GM19328 (cell line): ENCODE results near the gene CUL7.
"Not testable (repeated sequence)": the region's sequence is repeated elsewhere in the genome, so short reads cannot be mapped to it uniquely, and the experiment has no call there.

Experiments
- ATAC-seq: cut with Tn5 transposase; IDR thresholded peaks from one replicate; pipeline ENCODE4 v1.9.1; 2021; ENCODE audit warnings: mild to moderate bottlenecking, moderate library complexity; ENCODE audit not compliant: unreplicated experiment

Gene CUL7

GRCh38 chr6:43050981-43051380, 2.7 kb downstream of the CUL7 start:
- ATAC-seq: no peak

- ATAC-seq: no peak
Measured at GRCh38 chr6:43047998-43048397, 5.7 kb downstream of the CUL7 start.

- no peak for ATAC-seq
Measured at GRCh38 chr6:43045371-43045930, 8.2 kb downstream of the CUL7 start.

- ATAC-seq: no peak
Measured at GRCh38 chr6:43043310-43043709, 10.3 kb downstream of the CUL7 start.

- ATAC-seq: not testable (repeated sequence)
Measured at GRCh38 chr6:43041475-43041874, 12.2 kb downstream of the CUL7 start.

GRCh38 chr6:43040542-43041257, 13.0 kb downstream of the CUL7 start:
- ATAC-seq: no peak

GRCh38 chr6:43038727-43039126, 14.9 kb downstream of the CUL7 start:
- no peak for ATAC-seq

GRCh38 chr6:43037706-43038105, 15.9 kb downstream of the CUL7 start:
- ATAC-seq: no peak

GRCh38 chr6:43037197-43037596, 16.5 kb downstream of the CUL7 start:
- no peak for ATAC-seq

- no peak for ATAC-seq
Measured at GRCh38 chr6:43036712-43037111, 16.9 kb downstream of the CUL7 start.

GRCh38 chr6:43035495-43036194, 18.0 kb downstream of the CUL7 start:
- ATAC-seq: no peak

GRCh38 chr6:43034190-43034525, 19.5 kb downstream of the CUL7 start:
- no peak for ATAC-seq

- ATAC-seq: no peak
Measured at GRCh38 chr6:43033496-43034189, 20.0 kb downstream of the CUL7 start.

GRCh38 chr6:43032326-43032725, 21.3 kb downstream of the CUL7 start:
- no peak for ATAC-seq

- ATAC-seq: no peak
Measured at GRCh38 chr6:43029120-43029519, 24.5 kb downstream of the CUL7 start.

- ATAC-seq: no peak
Measured at GRCh38 chr6:43026365-43026764, 27.3 kb downstream of the CUL7 start.

GRCh38 chr6:43024436-43024835, 29.2 kb downstream of the CUL7 start:
- ATAC-seq: no peak

GRCh38 chr6:43021270-43022047, 32.2 kb downstream of the CUL7 start, which contains the start of gene RRP36:
Gene RRP36, plus strand, starts transcription at chr6:43021623. Its CDS starts 32 bp downstream, at chr6:43021655.
- no peak for ATAC-seq

- ATAC-seq: no peak
Measured at GRCh38 chr6:43020847-43021246, 32.8 kb downstream of the CUL7 start.

- ATAC-seq: no peak
Measured at GRCh38 chr6:43020052-43020705, 33.5 kb downstream of the CUL7 start.
